ENCODE measurements around the gene HSPA2.
"Not testable (repeated sequence)": the region's sequence is repeated elsewhere in the genome, so short reads cannot be mapped to it uniquely, and the experiment has no call there.

Gene HSPA2

DNA sequence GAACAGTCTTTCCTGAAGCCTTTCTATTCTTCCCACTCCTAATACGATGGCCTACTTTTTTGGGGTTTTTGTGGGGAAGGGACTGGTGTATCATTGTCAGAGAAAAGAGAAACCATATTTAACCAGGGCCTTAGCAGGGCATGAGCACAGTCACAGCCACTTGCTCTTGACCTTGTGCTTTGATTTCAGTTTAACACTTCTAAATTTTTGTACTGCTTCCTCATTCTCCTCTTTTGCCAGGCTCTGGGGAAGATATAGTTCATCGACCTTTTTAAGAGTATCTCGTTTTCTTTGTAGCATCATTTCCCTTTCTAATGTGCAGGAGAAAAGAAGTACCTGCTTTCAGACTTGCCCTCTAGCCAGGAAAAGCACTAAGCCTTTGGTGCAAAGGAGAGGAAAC, 33.8 kb upstream of the HSPA2 start:
- Mint-ChIP-seq H3K4me3 (peak overlapping the region; percentile 85 to 100), H3K36me3 (peaks cover 15 to 26% of the 10 kb centered on the region in 2 donors), H3K4me1 (peaks cover 55 to 80% of the 10 kb centered on the region in 2 donors), H3K27me3 (no peaks in the 10 kb centered on the region), H3K27ac (peak overlapping the region; percentile 100), H3K9me3 (no peaks in the 10 kb centered on the region)
- ATAC-seq (replicated peaks) (no peak), DNase-seq (no peak)

DNA sequence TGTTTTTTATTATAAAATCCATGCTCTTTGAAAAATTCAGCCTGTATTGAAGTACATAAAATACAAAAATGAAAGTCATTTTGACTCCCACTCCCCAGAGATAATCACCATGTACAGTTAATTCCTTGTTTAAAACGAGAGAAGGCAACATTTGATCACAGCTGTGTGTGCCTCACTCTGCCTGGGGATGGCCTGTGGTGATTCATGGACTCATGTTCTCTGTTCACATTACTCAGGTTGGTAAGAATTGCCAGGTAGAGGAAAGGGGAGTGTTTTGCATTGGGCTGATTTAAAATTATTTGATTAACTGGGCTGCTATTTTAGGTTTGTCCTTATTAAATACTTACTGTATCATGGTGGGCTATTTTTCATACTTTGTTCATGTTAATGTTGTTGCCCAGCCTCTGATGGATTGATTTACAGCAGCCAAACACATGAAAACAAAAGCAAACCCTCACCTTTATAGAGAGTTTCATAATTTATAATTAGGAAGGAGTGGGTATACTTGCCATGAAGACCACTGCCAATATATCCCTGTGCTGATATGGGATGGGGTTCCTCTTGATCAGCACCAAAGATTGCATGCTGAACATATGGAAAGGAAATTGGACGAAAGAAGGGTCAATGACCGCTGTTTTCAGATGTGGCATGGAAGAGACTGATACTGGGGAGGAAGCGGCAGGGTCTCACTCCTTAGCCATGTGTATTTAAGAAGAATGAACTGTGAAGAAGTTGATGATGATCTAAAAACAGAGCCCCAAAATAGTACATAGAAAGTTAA, 33.0 kb upstream of the HSPA2 start:
- ATAC-seq (replicated peaks) (no peak), DNase-seq (no peak)
- H3K9me3 Mint-ChIP-seq: no peaks in the 10 kb centered on the region
- peak overlapping the region; percentile 60 for H3K27ac Mint-ChIP-seq
- peaks cover 47 to 72% of the 10 kb centered on the region in 2 donors for H3K4me1 Mint-ChIP-seq
- no peaks in the 10 kb centered on the region for H3K27me3 Mint-ChIP-seq
- peaks cover 15 to 24% of the 10 kb centered on the region in 2 donors for H3K36me3 Mint-ChIP-seq
- peak overlapping the region; percentile 19 to 85 for H3K4me3 Mint-ChIP-seq

DNA sequence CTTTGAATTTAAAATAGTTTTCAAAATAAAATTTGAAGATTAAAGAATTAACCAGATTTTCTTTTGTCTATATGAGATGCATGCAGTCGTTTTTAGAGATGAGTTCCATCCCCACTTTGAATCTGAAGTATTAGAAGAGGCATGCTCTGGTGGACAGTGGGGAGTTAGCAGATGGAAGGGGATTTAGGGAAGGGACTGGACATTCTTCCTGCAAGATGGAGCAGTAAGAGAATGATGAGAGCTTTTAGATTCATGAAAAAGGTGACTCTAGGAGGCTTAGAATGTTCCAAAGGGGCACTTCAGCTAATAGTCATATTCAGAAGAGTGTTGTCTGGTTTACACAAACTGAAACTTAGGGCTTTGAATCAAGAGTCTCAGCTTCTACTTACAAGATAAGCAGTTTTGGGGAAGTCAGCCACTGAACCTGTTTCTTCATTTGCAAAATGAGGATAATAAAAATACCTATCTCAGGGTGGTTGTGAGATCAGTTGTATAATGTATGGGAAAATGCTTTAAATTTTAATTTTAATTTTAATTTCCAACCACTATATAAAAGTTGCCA, 32.2 kb upstream of the HSPA2 start:
- DNase-seq: no peak

DNA sequence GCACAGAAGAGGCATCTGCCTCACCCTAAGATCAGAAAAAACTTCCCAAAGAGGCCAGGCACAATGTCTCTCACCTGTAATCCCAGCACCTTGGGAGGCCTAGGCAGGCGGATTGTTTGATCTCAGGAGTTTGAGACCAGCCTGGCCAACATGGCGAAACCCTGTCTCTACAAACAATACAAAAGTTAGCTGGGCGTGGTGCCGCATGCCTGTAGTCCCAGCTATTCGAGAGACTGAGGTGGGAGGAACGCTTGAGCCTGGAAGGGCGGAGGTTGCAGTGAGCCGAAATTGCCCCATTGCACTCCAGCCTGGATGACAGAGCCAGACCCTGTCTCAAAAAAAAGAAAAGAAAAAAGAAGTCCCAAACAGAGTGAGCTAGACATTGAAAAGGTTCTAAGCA, 31.5 kb upstream of the HSPA2 start:
- Mint-ChIP-seq H3K4me1 (peaks cover 45 to 73% of the 10 kb centered on the region in 2 donors), H3K27ac (peak overlapping the region; percentile 86), H3K36me3 (peaks cover 14 to 19% of the 10 kb centered on the region in 2 donors), H3K4me3 (peak overlapping the region; percentile 39 to 47), H3K27me3 (no peaks in the 10 kb centered on the region), H3K9me3 (no peaks in the 10 kb centered on the region)
- DNase-seq (no peak), ATAC-seq (replicated peaks) (no peak)

More for the DNA sequence above, 32.2 kb upstream of the HSPA2 start:
- H3K27ac Mint-ChIP-seq: peak overlapping the region; percentile 37
- no peaks in the 10 kb centered on the region for H3K9me3 Mint-ChIP-seq
- peak; percentile 14 to 20 for ATAC-seq (replicated peaks)
- peaks cover 15 to 20% of the 10 kb centered on the region in 2 donors for H3K36me3 Mint-ChIP-seq
- H3K4me1 Mint-ChIP-seq: peaks cover 45 to 68% of the 10 kb centered on the region in 2 donors
- no peaks in the 10 kb centered on the region for H3K27me3 Mint-ChIP-seq
- peak overlapping the region; percentile 29 to 43 for H3K4me3 Mint-ChIP-seq

DNA sequence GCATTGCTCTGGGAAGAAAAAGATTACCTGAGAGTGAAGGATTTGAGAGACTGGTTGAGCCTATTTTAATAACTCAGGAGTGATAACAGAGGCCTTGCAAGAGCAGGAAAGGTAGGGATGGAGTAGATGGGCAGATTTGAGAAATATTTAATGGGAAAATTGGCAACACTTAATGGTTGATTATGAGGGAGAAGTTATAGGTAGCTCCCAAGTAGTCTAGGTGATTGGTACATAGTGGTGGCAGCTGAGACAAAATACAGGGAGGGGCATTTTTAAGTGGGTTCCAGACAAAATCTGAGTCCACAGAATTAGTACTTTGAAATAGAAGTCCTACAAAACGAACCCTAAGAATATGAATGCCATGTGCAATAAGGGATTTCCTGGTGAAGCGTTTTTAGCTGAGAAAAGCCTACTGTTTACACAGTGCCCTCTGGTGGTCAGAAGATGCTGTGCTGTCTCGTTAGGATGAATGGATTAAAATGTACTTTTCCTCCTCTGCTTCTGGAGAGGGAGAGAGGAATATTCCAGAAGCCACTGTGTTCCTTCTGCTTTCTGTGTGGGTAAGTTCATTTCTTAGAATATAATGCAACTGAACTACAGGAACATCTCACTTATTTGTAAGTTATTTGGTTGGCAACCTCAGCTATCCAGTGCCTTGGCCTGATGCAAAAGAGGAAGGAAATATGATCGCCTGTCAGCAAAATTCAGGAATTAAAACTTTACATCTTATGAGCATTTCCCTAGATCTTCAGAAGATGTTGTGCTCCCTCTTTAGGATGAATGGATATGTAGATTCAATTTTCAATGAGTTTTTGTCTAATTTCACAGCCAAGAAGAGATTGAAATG, 29.5 kb upstream of the HSPA2 start:
- Mint-ChIP-seq H3K36me3 (peaks cover 4 to 8% of the 10 kb centered on the region in 2 donors), H3K9me3 (no peaks in the 10 kb centered on the region), H3K27ac (no peak overlapping the region), H3K4me3 (peak overlapping the region in 1 of 2 donors; percentile 41), H3K4me1 (peaks cover 39 to 72% of the 10 kb centered on the region in 2 donors), H3K27me3 (no peaks in the 10 kb centered on the region)
- DNase-seq (peak; percentile 20), ATAC-seq (replicated peaks) (no peak)

DNA sequence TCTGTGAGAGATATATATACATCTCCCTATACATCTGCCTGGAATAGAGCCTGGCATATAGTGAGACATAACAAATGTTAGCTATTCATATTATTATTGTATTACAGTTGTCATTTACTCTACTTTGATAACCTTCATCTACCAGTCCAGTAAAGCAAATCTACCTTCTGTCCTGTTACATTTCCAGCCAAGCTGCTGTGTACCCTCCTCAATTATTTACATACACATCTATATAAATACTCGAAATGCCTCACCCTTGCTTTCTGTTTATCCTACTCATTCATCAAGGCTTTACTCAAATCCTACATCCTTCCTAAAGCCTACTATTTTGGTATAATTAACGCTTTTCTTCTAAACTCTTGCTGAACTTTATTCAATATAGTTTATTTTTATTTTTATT, 27.3 kb upstream of the HSPA2 start:
- no peaks in the 10 kb centered on the region for H3K9me3 Mint-ChIP-seq
- no peak overlapping the region for H3K27ac Mint-ChIP-seq
- no peaks in the 10 kb centered on the region for H3K27me3 Mint-ChIP-seq
- ATAC-seq (replicated peaks) (no peak), DNase-seq (no peak)
- H3K4me1 Mint-ChIP-seq: peaks cover 32 to 65% of the 10 kb centered on the region in 2 donors
- peaks cover 3 to 8% of the 10 kb centered on the region in 2 donors for H3K36me3 Mint-ChIP-seq
- no peak overlapping the region for H3K4me3 Mint-ChIP-seq

DNA sequence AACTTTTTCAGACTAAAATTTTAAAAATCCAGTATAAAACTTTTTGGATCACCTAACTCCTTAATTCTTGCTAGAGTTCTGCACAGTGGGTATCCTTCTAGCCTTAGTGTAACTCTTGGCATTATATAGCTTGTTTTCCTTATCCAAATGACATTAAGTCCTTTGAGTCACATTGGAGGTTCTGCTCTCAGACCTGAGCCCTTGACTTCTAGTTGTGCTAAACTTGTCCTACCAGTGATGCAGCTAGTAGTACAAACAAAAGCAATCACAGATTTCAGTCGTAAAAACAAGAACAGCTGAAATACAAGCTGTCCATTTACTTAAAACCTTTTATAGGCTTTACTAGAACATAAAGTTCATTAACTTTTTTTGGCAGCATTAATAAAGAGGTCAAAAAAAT, 25.5 kb upstream of the HSPA2 start:
- no peak overlapping the region for H3K27ac Mint-ChIP-seq

DNA sequence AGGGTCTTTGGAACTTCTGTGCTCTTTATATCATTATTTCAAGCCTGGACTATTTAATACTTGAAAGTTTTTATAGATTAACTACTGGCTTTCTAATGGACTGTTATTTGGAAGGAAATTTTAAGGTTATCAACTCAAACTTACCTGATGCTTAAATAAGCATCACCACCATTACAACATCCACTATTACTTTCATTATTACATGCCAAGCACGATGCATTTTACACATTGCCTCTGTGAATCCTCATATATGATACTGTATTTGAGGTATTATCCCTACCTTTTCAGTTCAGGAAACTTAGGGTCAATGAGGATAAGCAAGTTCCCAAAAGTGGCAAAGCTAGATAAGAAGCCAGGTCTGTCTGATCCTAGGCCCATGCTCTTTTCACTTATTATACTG, 23.6 kb upstream of the HSPA2 start:
- peaks cover 11 to 32% of the 10 kb centered on the region in 2 donors for H3K4me1 Mint-ChIP-seq
- no peak overlapping the region for H3K4me3 Mint-ChIP-seq
- no peak overlapping the region for H3K27ac Mint-ChIP-seq
- no peak for ATAC-seq (replicated peaks)
- DNase-seq: no peak
- peaks cover 2 to 4% of the 10 kb centered on the region in 2 donors for H3K36me3 Mint-ChIP-seq
- no peaks in the 10 kb centered on the region for H3K9me3 Mint-ChIP-seq
- no peaks in the 10 kb centered on the region for H3K27me3 Mint-ChIP-seq

More for the DNA sequence above, 25.5 kb upstream of the HSPA2 start:
- no peaks in the 10 kb centered on the region for H3K27me3 Mint-ChIP-seq
- no peaks in the 10 kb centered on the region for H3K9me3 Mint-ChIP-seq
- H3K36me3 Mint-ChIP-seq: peaks cover 2 to 4% of the 10 kb centered on the region in 2 donors
- DNase-seq (no peak), ATAC-seq (replicated peaks) (no peak)
- H3K4me1 Mint-ChIP-seq: peaks cover 25 to 49% of the 10 kb centered on the region in 2 donors
- H3K4me3 Mint-ChIP-seq: no peak overlapping the region

DNA sequence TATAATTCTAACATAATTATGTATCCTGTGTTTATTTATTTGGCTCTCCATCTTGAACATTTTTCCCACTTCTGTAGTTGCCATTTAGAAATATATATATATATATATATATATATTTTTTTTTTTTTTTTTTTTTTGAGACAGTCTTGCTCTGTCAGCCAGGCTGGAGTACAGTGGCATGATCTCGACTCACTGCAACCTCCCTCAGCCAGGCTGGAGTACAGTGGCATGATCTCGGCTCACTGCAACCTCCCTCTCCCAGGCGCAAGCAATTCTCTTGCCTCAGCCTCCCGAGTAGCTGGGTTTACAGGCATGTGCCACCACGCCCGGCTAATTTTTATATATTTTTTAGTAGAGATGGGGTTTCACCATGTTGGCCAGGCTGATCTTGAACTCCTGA, 22.9 kb upstream of the HSPA2 start:
- not testable (repeated sequence) for DNase-seq; ATAC-seq (replicated peaks); H3K27ac Mint-ChIP-seq; H3K27me3 Mint-ChIP-seq; H3K4me3 Mint-ChIP-seq; H3K36me3 Mint-ChIP-seq; H3K9me3 Mint-ChIP-seq
- H3K4me1 Mint-ChIP-seq: peaks cover 11 to 32% of the 10 kb centered on the region in 2 donors

DNA sequence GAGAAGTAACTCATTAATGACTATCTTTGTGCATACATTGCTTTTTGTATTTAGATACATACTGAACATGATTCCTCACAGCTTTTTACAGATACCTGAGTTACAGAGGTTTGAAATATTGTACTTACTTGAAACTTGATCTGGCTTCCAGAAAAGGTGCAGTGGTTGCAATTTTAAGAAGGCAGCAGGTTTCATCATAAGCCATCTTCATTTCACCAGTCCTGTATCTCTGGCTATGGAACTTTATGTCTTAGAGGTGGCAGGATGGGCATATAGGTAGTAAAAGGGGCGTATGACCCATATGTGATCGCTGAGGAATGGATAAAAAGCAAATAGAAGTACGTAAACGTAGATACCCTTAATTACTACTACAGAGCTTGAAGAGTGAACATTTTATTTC, 22.3 kb upstream of the HSPA2 start:
- no peak for DNase-seq
- no peak overlapping the region for H3K27ac Mint-ChIP-seq
- no peak overlapping the region for H3K4me3 Mint-ChIP-seq
- H3K9me3 Mint-ChIP-seq: no peaks in the 10 kb centered on the region
- ATAC-seq (replicated peaks): no peak
- peaks cover 2 to 4% of the 10 kb centered on the region in 2 donors for H3K36me3 Mint-ChIP-seq
- no peaks in the 10 kb centered on the region for H3K27me3 Mint-ChIP-seq
- H3K4me1 Mint-ChIP-seq: peaks cover 11 to 32% of the 10 kb centered on the region in 2 donors

DNA sequence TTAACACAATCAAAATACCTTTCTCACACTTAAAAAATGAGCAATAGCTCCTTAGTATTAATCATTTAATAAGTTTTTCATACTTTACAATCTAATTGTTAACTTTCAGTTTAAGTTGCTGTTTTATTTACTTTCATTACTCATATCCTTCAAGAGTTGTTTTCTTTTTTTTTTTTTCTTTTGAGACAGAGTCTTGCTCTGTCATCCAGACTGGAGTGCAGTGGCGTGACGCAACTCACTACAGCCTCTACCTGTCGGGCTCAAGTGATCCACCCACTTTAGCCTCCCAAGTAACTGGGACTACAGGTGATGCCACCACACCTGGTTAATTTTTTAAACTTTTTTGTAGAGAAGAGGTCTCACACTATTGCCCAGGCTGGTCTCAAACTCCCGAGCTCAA, 19.8 kb upstream of the HSPA2 start:
- no peak overlapping the region for H3K4me3 Mint-ChIP-seq
- H3K9me3 Mint-ChIP-seq: no peaks in the 10 kb centered on the region
- ATAC-seq (replicated peaks): no peak
- peaks cover 9 to 20% of the 10 kb centered on the region in 2 donors for H3K4me1 Mint-ChIP-seq
- DNase-seq: no peak
- H3K36me3 Mint-ChIP-seq: peaks cover 0 to 4% of the 10 kb centered on the region in 2 donors
- H3K27ac Mint-ChIP-seq: no peak overlapping the region
- H3K27me3 Mint-ChIP-seq: no peaks in the 10 kb centered on the region

DNA sequence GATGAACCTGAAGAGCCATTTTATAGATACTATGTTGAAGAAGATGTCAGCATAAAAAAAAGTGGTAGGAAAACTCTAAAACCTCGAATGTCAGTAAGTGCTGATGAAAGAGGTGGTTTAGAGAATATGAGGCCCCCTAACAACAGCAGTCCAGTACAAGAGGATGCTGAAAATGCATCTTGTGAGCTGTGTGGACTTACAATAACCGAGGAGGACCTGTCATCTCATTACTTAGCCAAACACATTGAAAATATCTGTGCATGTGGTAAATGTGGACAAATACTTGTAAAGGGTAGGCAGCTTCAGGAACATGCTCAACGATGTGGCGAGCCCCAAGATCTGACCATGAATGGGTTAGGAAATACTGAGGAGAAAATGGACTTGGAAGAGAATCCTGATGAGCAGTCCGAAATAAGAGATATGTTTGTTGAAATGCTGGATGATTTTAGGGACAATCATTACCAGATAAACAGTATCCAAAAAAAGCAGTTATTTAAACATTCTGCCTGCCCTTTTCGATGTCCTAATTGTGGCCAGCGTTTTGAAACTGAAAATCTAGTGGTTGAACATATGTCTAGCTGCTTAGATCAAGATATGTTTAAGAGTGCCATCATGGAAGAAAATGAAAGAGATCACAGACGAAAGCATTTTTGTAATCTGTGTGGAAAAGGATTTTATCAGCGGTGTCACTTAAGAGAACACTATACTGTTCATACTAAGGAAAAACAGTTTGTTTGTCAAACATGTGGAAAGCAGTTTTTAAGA, 17.8 kb upstream of the HSPA2 start:
- DNase-seq (no peak), ATAC-seq (replicated peaks) (no peak)
- peaks cover 4 to 15% of the 10 kb centered on the region in 2 donors for H3K36me3 Mint-ChIP-seq
- no peaks in the 10 kb centered on the region for H3K9me3 Mint-ChIP-seq
- peaks cover 4 to 7% of the 10 kb centered on the region in 2 donors for H3K4me1 Mint-ChIP-seq
- no peak overlapping the region for H3K27ac Mint-ChIP-seq
- H3K4me3 Mint-ChIP-seq: no peak overlapping the region
- H3K27me3 Mint-ChIP-seq: no peaks in the 10 kb centered on the region

DNA sequence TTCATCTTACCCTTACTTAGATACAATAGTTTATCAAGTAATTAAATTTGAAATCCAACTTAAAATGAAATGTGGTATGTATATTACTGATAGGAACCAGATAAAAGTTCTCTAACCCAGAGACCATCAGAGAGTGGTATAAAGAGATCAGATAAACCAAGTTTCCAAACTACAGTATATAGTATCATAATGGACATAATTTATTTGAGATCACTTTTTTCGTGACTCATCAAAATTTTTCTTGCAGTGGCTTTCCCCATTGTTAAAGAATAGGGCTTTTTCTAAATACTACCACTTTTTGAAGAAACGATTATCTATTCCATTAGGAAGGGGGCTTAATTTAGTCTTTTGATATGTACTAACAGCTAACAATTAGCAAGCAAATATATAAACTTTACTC, 15.2 kb upstream of the HSPA2 start:
- Mint-ChIP-seq H3K4me1 (no peaks in the 10 kb centered on the region), H3K4me3 (no peak overlapping the region), H3K9me3 (no peaks in the 10 kb centered on the region), H3K36me3 (peaks cover 4 to 23% of the 10 kb centered on the region in 2 donors), H3K27me3 (no peaks in the 10 kb centered on the region), H3K27ac (no peak overlapping the region)
- ATAC-seq (replicated peaks): no peak
- no peak for DNase-seq

DNA sequence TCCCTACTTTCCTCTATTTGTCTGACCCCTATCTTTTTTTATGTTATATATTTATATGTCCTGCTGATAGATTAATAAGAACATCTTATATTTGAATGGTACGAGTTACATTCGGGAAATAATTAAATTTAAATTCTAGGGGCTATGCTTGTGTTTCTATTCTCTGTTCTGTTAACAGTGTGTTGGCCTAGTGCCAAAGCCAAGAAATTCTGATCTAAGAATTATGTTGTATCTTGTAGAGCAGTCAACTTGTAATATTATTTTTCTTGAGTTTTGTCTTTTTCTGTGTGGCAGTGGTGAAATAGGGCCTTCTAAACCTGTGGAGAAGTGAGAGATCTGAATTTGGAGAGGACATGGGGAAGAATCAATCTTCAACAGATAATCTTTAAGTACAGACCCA, 9.0 kb upstream of the HSPA2 start:
- peaks cover 0 to 2% of the 10 kb centered on the region in 2 donors for H3K9me3 Mint-ChIP-seq
- peaks cover 4 to 13% of the 10 kb centered on the region in 2 donors for H3K36me3 Mint-ChIP-seq
- ATAC-seq (replicated peaks) (no peak), DNase-seq (no peak)
- H3K27me3 Mint-ChIP-seq: no peaks in the 10 kb centered on the region
- H3K27ac Mint-ChIP-seq: no peak overlapping the region
- no peaks in the 10 kb centered on the region for H3K4me1 Mint-ChIP-seq
- H3K4me3 Mint-ChIP-seq: no peak overlapping the region
